ENCODE measurements around the gene NMRK2. TPM values are rescaled to one million over a fixed set of nuclear protein-coding genes. Genes with fewer than 3 reads are reported as not detected.
"Not testable (repeated sequence)": the region's sequence is repeated elsewhere in the genome, so short reads cannot be mapped to it uniquely, and the experiment has no call there.

The NMRK2 gene
- total RNA-seq, 1 experiment from 2014 or later: 27.8 TPM

DNA sequence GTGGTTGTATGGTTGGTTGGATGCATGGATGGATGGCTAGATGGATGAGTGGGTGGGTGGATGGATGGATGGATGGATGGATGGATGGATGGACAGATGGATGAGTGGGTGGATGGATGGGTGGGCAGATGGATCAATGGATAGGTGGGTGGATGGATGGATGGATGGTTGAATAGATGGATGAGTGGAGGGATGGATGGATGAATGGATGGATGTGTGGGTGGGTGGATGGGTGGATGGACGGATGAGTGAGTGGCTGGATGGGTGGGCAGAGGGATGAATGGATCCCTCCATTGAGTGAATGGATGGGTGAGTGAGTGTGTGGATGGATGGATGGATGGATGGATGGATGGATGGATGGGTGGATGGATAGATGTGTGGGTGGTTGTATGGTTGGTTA is 9.0 kb upstream of the NMRK2 start:
- in situ Hi-C loops (cut with HindIII; ENCODE audit: low sequenced_read_pairs): no loop called here

DNA sequence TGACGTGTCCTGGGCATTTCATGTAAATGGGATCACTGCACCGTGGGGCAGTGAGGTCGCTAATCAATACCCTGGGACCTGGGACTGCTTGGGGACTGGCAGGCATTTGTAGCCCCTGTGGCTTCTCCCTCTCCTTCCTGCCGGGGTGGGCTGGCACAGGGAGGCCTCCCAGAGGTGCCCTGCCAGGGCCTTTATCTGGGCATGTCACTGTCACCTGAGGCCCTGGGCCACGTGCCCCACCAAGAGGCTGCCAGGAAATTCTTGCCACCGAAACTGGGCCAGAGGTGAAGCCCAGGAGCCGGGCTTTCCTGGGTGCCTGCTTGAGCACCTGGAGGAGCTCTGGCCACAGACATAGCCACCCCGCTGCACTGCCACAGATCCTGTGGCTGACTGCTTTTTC is 1.8 kb upstream of the NMRK2 start:
- in situ Hi-C loops (cut with HindIII; ENCODE audit: low sequenced_read_pairs): no loop called here
- no peak for DNase-seq (ENCODE audit: low spot score)

More for the DNA sequence above, 9.0 kb upstream of the NMRK2 start:
- no peak for DNase-seq (ENCODE audit: low spot score)

DNA sequence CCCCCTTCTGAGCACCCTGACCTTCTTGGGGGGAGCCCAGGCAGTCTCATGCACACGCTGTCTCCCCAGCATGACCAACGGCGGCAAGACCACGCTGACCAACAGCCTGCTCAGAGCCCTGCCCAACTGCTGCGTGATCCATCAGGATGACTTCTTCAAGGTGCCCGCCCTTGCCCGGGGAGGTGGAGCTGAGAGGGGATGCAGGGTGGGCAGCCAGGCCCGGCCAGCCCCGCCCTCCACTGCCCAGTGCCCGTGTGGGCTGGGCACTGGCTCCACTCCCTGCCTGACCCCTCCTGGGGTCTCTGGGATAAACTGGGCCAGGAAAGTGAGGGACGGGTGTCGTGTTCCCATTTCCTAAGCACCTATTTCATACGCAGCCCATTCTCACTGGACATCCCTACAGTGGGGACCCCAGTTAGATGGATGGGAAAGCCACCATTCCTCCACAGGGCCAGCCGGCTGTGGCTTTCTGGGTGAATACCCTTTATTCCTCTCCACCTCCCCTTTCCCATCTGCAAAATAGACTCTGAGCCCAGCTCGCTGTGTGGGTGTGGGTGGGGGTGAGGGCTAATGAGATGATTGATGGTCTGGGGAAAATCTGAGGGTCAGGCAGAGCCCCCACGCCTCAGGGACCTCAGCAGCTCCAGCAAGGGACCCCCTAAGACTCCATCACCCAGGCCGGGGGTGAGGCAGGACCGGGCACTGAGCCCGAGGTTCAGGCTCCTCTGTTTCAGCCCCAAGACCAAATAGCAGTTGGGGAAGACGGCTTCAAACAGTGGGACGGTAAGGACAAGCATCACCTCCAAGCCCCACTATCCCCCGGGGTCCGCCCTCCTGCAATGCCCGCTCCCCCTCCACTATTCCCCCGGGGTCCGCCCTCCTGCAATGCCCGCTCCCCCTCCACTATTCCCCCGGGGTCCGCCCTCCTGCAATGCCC is 3.9 kb downstream of the NMRK2 start:
- in situ Hi-C loops (cut with HindIII; ENCODE audit: low sequenced_read_pairs): no loop called here

DNA sequence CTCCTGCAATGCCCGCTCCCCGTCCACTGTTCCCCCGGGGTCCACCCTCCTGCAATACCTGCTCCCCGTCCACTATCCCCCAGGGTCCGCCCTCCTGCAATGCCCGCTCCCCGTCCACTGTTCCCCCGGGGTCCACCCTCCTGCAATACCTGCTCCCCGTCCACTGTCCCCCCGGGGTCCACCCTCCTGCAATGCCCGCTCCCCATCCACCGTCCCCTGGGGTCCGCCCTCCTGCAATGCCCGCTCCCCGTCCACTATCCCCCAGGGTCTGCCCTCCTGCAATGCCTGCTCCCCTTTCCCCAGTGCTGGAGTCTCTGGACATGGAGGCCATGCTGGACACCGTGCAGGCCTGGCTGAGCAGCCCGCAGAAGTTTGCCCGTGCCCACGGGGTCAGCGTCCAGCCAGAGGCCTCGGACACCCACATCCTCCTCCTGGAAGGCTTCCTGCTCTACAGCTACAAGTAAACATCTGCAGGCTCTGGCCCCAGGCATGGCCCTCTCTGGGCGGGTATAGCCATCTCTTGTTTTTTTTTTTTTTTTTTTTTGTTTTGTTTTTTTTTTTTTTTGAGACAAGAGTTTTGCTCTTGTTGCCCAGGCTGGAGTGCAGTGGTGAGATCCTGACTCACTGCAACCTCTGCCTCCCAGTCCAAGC is 5.6 kb downstream of the NMRK2 start:
- DNase-seq (ENCODE audit: low spot score); in situ Hi-C loops (cut with HindIII; ENCODE audit: low sequenced_read_pairs): not testable (repeated sequence)

More for the DNA sequence above, 3.9 kb downstream of the NMRK2 start:
- DNase-seq (ENCODE audit: low spot score): no peak

DNA sequence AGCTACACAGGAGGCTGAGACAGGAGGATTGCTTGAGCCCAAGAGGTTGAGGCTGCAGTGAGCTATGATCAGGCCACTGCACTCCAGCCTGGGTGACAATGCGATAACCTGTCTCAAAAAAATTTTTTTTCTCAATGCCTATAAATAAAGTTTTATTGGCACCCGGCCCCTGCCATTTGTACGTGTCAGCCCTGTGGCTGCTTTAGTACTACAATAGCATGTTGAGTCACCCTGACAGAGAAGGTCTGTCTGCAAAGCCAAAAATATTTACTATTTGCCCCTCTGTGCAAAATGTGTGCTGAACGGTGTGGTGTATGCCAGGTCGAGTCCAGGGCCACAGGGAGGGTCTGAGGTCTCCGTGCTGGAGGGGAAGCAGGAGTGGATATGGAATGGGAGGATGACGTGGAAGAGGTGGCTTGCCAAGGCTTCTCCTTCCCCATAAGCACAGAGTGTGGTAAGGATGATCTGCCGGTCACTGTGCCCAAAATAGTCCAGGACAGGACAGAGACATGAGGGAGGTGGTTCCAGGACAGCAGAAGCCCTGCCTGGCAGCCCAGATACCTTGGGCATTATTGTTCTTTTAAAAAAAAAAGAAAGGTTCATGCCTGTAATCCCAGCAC is 10.0 kb downstream of the NMRK2 start:
- in situ Hi-C loops (cut with HindIII; ENCODE audit: low sequenced_read_pairs): no loop called here
- DNase-seq (ENCODE audit: low spot score): peak; percentile 24

DNA sequence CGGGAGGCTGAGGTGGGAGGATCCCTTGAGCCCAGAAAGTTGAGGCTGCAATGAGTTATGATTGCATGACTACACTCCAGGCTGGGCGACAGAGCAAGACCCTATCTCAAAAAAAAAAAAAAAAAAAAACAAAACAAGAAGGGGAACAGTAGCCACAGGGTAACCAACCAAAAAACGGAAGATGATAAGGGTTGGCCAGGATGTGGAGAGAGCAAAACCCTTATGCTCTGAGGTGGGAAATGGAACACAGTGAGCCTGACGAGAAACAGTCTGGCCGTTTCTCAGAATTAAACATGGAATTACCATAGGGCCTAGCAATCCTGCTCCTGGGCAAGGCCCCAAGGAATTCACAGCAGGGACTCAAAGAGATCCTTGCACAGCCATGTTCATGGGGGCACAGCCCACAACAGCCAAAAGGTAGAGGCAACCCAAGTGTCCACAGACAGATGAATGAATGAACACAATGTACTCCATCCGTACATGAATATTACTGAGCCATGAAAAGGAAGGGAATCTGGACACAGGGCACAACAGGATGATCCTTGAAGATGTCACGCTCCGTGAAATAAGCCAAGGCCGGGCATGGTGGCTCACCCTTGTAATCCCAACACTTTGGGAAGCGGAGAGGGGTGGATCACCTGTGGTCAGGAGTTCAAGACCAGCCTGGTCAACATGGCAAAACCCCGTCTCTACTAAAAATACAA is 11.3 kb downstream of the NMRK2 start:
- no peak for DNase-seq (ENCODE audit: low spot score)

DNA sequence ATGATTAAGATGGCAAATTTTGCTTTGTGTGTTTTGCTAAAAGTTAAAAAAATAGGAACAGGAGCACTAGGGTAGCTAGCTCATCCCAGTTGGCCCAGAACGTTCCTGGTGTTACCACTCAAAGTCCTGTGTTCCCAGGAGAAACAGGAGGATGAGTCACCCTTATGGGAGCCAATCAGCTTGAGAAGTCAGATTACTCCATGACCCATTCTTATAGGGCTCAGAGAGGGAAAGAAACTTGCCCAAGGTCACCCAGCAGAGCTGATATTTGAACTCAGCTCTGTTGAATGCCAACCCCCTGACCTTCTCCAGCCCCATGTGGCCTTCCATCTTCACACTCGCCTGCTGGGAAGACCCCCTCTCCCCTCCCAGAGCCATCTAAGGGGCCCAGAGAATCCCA is 13.0 kb downstream of the NMRK2 start:
- in situ Hi-C loops (cut with HindIII; ENCODE audit: low sequenced_read_pairs): no loop called here
- no peak for DNase-seq (ENCODE audit: low spot score)

More for the DNA sequence above, 11.3 kb downstream of the NMRK2 start:
- in situ Hi-C loops (cut with HindIII; ENCODE audit: low sequenced_read_pairs): no loop called here

DNA sequence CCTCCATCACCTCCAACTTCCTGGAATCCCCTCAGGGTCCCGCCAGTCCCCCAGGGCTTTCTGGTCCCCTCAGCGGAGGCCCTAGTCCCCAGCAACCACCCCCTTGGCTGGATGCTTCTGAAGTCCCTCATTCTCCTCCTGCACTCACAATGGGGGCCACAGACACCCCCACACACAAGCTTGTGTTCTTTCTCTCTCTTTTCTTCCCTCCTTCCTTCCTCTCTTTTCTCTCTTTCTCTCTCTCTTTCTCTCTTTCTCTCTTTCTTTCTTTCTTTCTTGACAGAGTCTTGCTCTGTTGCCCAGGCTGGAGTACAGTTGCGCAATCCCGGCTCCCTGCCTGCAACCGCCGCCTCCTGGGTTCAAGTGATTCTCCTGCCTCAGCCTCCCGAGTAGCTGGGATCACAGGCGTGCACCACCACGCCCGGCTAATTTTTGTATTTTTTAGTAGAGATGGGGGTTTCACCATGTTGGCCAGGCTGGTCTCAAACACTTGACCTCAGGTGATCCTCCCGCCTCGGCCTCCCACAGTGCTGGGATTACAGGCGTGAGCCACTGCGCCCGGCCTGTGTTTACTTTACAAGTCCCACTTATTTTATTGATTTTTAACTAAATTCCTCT is 14.6 kb downstream of the NMRK2 start:
- in situ Hi-C loops (cut with HindIII; ENCODE audit: low sequenced_read_pairs); DNase-seq (ENCODE audit: low spot score): not testable (repeated sequence)

DNA sequence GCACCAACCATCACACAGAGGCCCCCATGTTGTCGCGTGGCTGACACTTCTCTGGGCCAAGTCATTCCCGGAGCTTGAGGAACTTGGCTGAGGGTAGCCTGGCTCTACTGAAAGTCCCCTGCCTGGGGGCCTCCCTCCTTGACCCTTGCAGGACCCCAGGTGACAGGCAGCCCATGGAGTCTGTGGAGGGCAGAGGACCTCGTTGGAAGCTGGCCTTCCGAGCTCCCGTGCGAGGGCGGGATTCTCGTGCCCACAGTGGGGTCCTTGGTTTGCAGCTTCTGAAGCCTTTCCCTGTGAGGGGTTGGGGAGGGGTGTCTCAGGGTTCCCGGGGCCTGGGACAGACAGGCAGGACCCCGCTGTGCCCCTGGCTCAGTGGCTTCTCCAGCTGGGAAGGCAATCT is 16.4 kb downstream of the NMRK2 start:
- DNase-seq (ENCODE audit: low spot score): no peak
- in situ Hi-C loops (cut with HindIII; ENCODE audit: low sequenced_read_pairs): no loop called here

DNA sequence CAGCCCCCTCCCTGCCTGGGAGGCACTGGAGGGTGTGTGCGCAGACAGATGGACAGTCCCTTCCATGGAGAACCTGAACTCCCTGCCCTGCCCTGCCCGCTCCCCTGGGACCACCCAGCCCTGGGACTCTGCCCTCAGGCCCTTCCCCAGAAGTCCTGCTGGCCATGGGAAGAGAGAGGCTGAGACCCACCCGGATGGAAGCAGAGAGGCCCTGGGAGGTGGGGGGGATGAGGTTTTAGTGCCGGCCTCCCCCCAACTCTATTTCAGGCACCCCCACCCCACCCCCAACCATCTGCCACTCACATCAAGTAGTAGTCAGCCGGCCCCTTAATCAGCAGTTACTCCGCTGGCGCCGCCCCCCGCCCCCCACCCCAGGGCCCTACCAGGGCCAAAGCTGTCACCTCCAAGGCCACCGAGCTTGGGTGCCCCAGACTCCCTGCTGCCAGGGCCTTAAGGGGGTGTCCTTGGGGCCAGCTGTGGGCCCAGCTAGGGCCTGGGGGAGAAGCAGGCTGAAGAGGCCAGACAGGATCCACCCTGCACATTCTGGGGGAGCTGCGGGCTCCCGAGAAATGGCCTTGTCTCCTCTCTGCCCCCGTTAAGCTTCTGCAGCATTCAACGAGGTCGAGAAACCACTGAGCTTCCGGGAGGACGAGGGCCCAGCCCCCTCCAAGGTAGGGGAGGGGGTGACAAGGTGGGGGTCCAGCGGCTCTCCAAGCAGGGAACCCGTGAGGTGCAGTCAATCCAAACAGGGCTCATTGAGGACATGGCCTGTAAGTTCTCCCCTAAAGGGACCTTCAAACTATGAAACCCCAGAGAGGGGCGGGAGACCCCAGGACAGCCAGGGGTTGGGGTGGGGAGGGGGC is 17.4 kb downstream of the NMRK2 start:
- in situ Hi-C loops (cut with HindIII; ENCODE audit: low sequenced_read_pairs): no loop called here
- DNase-seq (ENCODE audit: low spot score): no peak

DNA sequence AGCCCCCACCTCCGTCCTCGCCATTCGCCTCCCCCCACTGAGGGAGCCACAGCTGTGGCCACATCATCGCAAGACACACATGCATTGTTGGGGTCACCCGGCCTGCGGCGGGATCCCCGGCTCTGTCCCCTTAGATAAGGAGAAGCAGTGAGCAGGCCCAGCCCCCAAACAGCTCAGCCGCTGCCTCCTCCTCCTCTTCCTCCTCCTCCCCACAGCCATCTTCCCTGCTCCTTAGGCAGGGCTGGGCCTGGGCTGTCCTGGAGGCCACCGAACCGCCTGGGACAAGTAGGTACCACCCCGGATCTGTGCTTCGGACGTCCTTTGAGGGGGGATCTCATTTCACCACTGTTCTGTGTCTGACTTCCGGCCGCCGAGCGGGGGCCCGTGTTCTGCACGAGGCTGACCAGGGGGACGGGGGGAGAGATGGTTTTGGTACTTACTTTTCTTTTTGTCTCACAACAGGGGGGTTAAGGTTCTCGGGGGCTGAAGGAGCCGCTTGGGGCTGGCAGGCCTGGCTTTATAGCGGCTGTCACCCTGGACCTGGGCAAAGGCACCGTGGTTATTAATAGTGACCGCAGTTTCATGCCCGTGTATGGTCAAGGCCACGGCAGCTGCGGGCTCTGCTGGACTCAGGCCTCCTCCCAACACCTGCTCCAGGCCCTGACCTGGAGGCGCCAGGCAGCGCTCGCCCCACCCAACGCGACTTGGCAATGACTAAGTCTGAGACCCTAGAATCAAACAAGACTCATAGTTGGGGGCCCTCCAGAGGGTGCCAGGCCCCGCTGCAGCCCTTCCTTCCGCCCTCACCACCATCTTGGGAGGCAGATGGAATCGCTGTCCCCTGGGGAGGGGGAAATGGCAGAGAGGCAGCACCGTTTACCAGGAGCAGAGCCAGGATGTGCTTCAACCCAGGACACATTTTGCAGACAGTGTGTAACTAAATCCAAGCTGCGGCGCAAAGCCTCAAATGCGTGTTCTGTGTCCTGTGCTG is 18.3 kb downstream of the NMRK2 start:
- in situ Hi-C loops (cut with HindIII; ENCODE audit: low sequenced_read_pairs): no loop called here
- peak; percentile 82 for DNase-seq (ENCODE audit: low spot score)

DNA sequence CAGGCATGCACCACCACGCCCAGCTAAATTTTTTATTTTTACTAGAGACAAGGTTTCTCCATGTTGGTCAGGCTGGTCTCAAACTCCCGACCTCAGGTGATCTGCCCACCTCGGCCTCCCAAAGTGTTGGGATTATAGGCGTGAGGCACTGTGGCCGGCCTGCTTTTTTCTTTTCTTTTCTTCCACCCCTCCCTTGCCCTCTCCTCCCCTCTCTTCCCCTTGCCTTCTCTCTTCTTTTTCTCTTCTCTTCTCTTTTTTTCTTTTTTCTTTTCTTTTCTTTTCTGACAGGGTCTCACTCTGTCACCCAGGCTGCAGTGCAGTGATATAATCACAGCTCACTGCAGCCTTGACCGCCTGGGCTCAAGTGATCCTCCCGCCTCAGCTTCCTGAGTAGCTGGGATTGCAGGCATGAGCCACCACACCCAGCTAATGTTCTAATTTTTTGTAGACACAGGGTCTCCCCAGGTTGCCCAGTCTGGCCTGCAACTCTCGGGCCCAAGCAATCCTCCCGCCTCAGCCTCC is 19.9 kb downstream of the NMRK2 start:
- in situ Hi-C loops (cut with HindIII; ENCODE audit: low sequenced_read_pairs); DNase-seq (ENCODE audit: low spot score): not testable (repeated sequence)

DNA sequence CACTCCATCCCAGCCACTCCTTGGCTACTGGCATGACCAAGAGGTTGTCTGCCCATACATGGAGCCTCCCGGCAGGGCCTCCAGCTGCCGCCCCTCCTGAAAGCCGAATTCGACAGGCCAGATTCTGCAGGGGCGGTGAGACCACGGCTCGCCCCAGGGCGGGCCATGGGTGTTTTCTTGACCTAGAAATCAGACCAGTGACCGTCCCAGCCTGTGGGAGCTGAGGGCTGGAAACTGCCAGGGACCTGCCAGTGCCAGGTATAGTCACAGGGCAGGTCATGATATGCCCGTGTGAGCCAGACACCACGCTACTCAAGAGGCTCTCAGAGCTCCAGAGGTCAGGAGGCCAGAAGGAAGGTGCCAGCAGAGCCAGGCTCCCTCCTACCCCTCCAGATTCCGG is 21.2 kb downstream of the NMRK2 start:
- in situ Hi-C loops (cut with HindIII; ENCODE audit: low sequenced_read_pairs): no loop called here
- DNase-seq (ENCODE audit: low spot score): no peak

DNA sequence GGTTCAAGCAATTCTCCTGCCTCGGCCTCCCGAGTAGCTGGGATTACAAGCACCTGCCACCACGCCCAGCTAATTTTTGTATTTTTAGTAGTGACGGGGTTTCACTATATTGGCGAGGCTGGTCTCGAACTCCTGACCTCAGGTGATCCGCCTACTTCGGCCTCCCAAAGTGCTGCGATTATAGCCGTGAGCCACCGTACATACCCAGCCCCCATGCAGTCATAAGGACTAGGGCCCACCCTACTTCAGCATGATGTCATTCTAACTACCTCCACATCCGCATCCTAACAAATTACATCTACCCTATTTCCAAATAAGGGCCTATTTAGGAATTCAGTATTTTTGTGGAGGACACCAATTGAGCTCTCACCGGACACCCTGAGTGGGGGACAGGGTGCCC is 22.4 kb downstream of the NMRK2 start:
- in situ Hi-C loops (cut with HindIII; ENCODE audit: low sequenced_read_pairs); DNase-seq (ENCODE audit: low spot score): not testable (repeated sequence)

DNA sequence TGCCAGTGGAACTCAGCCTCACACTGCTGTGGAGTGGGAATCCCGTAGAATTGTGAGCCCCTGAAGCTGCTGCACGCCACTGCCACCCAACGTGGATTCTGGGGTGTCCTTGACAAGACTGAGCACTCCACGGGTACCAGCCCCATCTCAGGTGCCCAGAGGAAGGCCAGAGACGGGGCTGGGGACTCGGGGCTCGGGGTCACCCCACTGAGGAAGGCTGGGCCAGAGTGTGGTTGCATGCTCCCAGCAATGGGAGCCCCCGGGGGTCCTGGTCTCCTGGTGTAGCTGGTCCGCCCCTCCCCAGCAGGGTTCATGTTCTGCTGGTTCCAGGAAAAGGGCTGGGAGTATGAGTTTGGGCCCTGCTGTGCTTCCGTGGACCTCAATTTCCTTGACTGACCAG is 22.8 kb downstream of the NMRK2 start:
- no peak for DNase-seq (ENCODE audit: low spot score)
- in situ Hi-C loops (cut with HindIII; ENCODE audit: low sequenced_read_pairs): no loop called here

DNA sequence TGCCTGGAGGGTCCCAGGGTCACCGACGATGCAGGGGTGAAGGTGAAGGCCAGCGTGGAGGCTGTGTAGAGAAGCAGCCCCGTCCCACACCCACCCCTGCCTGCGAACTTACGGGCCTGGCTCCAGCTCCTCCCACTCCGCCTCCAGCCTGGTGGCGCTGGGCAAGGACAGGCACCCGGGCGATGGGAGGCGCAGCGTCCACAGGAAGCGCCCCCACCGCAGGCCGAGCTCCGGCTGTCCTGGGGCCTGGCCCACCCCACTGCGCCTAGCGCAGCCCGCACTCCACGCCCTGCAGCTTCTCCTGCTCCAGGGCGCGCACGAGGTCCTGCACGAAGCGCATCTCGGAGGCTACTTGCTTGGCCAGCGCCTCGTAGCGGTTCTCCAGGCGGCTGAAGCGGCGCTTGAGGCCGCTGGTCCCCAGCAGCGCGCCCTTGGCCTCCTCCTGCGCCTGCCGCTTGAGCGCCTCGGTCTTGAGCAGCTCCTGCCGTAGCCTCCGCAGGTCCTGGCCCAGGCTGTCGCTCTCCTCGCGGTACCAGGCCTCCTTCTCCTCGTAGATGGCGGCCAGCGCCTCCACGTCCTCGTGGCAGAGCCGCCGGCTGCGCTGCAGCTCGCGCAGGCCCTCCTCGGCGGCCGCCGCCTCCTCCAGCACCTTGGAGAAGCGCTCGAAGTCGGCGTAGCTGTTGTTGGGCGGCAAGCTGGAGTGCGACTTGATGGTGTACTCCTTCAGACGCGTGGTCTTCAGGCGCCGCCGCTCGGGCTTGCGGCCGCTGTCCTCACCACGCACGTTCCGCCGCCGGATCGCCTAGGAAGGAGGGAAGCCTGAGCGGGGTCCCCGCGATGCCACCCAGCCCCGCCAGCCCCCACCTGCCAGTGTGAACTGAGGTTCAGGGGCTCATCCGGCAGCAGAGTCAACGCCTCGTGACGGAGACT is 26.2 kb downstream of the NMRK2 start:
- no peak for DNase-seq (ENCODE audit: low spot score)
- in situ Hi-C loops (cut with HindIII; ENCODE audit: low sequenced_read_pairs): no loop called here

All from G401 (cell line).